ENCODE data around the gene EPB41L4A.

- TF ChIP-seq, protein P1, sequence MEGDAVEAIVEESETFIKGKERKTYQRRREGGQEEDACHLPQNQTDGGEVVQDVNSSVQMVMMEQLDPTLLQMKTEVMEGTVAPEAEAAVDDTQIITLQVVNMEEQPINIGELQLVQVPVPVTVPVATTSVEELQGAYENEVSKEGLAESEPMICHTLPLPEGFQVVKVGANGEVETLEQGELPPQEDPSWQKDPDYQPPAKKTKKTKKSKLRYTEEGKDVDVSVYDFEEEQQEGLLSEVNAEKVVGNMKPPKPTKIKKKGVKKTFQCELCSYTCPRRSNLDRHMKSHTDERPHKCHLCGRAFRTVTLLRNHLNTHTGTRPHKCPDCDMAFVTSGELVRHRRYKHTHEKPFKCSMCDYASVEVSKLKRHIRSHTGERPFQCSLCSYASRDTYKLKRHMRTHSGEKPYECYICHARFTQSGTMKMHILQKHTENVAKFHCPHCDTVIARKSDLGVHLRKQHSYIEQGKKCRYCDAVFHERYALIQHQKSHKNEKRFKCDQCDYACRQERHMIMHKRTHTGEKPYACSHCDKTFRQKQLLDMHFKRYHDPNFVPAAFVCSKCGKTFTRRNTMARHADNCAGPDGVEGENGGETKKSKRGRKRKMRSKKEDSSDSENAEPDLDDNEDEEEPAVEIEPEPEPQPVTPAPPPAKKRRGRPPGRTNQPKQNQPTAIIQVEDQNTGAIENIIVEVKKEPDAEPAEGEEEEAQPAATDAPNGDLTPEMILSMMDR (IDR thresholded peaks at IDR 0.05), result no peak
- TF ChIP-seq EP300 (IDR thresholded peaks at IDR 0.05; ENCODE audit: low read depth) (no peak), POLR2A (IDR thresholded peaks at IDR 0.05) (no peak)
These were observed 257.7 kb downstream of the EPB41L4A start for GRCh38 chr5:112161392-112161748.

All from transverse colon (tissue), 3 donors.